AG09309 (cell line): Measurements from ENCODE around the gene CNTN1.
"Not testable (repeated sequence)": the region's sequence is repeated elsewhere in the genome, so short reads cannot be mapped to it uniquely, and the experiment has no call there.

Source experiments
- DNase-seq: peaks from one replicate; pipeline ENCODE4 v3.0.0-alpha.2; 2010; ENCODE audit warnings: low read depth
- H3K4me3 ChIP-seq: 2 replicates; pipeline ENCODE4 v1.5.1; 2011; ENCODE audit warnings: mild to moderate bottlenecking, low read depth, low read length, moderate library complexity; ENCODE audit not compliant: control insufficient read depth
- CTCF ChIP-seq: IDR thresholded peaks from 2 replicates; pipeline ENCODE4 v1.5.1; 2011; ENCODE audit warnings: mild to moderate bottlenecking, low read depth, low read length, inconsistent platforms; ENCODE audit not compliant: insufficient read depth, control insufficient read depth; ENCODE audit errors: missing control alignments

Gene CNTN1

GRCh38 chr12:40733871-40734270 lies 41.6 kb downstream of the CNTN1 start:
- DNase-seq: no peak
- no peak overlapping the region for H3K4me3 ChIP-seq
- no peak for TF ChIP-seq CTCF

GRCh38 chr12:40734276-40734675 lies 42.0 kb downstream of the CNTN1 start:
- H3K4me3 ChIP-seq: no peak overlapping the region
- DNase-seq: no peak
- no peak for TF ChIP-seq CTCF

- DNase-seq: no peak
- H3K4me3 ChIP-seq: no peak overlapping the region
- no peak for TF ChIP-seq CTCF
These were observed 43.5 kb downstream of the CNTN1 start for GRCh38 chr12:40735551-40736230.

GRCh38 chr12:40737416-40737815 lies 45.2 kb downstream of the CNTN1 start:
- not testable (repeated sequence) for DNase-seq, H3K4me3 ChIP-seq

- no peak for DNase-seq
- TF ChIP-seq CTCF: no peak
- H3K4me3 ChIP-seq: no peak overlapping the region
These were observed 46.6 kb downstream of the CNTN1 start for GRCh38 chr12:40738856-40739255.

GRCh38 chr12:40742041-40742440 lies 49.8 kb downstream of the CNTN1 start:
- no peak for TF ChIP-seq CTCF
- DNase-seq: no peak
- H3K4me3 ChIP-seq: no peak overlapping the region

GRCh38 chr12:40745386-40745785 lies 53.1 kb downstream of the CNTN1 start:
- DNase-seq: no peak
- no peak for TF ChIP-seq CTCF
- H3K4me3 ChIP-seq: no peak overlapping the region
